Activated CD8-positive, alpha-beta memory T cell treated with anti-CD3 and anti-CD28 coated beads, Interleukin-2, amount 50 U/mL, for 1 hour (primary cell): ENCODE results near the gene VAPA.

Experiments
- DNase-seq: peaks from one replicate; pipeline ENCODE4 v3.0.0-alpha.2; 2020; ENCODE audit errors: extremely low read depth

Gene VAPA

DNA sequence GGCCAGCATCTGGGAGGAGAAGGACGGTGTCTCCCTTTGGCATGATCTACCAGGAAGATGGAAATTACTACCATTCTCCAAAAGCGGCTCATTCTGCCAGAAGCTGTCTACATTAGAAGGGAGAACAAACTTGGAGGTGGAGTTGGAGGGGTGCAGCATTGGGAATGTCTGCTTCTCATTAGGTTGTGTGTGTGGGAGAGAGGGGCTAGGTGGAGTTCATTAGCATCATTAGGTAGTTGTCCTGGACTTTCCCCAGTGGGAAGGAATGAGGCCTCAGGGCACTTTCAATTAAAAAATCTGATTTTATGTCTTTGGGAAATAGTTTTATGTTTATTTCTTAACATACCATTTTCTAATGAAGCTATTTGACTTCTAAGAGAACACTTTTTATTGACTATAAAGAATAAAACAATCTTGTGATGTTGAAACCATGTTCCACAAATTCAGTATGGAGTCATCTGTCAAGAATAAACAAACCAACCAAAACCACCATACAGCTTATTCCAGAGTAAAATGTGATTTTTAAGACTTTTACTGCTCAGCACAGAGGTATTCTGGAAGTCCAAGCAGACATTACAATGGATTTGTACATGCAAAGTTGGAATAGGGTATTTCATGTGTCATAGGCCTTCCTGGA lies 60.6 kb downstream of the VAPA start:
- no peak for DNase-seq

DNA sequence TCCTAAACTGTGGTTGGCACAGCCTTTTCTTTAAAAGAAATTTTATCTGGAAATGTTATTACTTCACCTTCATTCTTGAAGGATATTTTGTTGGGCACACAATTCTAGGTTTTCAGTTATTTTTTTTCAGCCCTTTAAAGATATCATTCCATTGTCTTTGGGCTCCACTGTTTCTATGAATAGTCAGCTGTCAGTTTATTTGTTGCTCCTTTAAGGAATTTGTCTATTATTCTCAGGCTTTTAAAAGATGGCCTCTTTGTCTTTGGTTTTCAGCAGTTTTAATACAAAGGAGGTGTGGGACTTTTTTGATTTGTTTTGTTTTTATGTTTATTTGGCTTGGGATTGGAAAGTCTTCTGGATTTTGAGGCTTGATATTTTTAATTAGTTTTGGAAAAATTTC lies 61.8 kb downstream of the VAPA start:
- DNase-seq = no peak

DNA sequence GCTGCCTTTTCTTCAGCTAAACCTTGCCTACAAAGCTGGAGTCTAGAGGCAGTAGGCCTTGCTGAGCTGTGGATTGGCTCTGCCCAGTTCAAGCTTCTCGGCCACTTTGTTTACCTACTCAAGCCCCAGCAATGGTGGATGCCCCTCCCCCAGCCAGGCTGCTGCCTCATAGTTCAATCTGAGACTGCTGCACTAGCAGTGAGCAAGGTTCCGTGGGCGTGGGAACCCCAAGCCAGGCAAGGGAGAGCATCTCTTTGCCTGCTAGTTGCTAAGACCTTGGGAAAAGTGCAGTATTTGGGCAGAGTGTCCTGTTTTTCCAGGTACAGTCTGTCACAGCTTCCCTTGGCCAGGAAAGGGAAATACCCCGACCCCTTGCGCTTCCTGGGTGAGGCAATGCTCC lies 68.9 kb downstream of the VAPA start:
- DNase-seq = no peak

DNA sequence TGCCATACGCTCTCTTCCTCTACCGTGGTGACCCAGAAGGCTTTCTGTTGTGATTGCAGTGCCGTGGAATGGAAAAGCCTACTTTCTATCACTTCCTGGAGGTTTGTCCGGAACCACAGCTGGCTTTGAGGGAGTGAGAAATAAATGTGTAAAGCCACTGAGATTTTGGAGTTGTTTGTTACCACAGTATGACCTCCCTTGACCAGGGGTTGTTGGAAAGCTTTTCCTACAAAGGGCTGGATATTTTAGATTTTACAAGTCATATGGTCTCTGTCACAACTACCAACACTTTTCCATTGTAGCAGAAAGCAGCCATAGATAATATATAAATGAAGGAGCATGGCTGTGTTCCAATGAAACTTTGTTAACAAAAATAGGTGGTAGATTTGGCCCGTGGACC lies 70.3 kb downstream of the VAPA start:
- DNase-seq = no peak

DNA sequence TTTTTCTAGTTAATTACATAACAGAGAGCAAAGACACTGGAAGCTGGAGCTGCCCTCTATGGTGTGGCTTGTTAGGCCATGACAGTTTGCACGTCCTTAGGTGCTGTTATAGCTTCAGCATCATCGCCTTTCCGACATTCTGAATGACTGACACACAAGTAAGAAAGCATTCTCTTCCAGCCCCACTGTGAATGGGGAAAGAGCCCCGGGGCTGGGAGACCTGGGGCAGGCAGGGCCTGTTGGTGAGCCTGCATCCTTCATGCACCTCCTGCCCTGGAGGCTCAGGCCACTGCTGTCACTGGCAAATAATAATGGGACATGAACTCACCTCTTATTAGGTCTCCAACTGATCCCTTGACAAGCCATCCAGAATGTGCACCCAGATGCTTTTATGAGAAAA lies 71.8 kb downstream of the VAPA start:
- DNase-seq = no peak

DNA sequence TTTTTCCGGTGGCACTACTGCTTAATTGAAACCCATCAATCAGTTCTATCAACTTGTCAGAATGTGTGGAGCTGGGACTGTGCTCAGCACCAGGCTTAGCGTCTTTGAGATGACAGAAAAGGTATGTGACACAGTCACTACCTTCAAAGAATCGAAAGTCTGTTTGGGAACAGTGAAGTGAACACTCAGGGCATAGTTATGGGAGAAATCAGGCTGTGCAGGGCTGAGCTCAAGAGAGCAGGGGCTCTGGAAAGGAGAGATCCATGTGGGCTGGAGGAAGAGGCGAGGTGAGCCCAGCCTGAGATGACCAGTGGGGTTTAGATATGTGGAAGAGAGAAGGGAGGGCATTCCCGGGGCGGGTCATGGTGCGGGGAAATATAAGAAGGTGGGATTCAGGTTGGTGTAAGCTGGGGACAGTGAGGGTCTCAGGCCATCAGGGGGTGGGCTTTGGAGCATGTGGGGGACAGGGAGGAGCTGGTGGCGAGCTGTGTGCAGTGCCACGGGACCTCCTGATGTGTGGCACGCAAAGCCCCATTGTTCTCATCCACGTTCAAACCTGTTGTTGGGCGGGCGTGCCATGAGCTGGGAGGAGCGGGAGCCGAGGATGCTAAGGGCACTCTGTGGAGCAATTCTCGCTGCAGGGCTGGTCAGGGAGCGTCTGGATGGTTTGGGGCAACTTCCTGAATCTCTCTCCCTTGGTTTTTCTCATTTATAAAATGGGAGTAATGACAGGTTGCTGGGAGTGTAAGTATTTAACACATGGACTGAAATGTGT lies 72.5 kb downstream of the VAPA start:
- no peak for DNase-seq

DNA sequence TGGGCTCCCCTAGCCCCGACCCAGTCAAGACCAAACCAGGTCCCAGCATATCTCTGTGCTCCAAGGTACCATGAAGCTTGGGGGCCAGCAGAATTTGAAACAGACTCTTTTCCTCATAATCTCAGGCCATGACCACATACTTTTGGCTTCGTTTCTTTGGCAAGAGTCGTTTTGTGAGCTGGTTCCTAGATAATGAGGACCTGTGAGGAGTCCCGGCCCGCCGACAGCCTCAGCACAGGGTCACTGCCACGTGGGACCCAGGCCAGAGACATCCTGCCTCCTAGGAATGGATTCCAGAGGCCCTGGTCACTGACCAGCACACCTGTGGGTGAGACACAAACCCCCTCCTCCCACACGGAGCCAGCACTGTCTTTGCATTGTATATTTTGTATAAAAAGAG lies 73.5 kb downstream of the VAPA start:
- DNase-seq = no peak

DNA sequence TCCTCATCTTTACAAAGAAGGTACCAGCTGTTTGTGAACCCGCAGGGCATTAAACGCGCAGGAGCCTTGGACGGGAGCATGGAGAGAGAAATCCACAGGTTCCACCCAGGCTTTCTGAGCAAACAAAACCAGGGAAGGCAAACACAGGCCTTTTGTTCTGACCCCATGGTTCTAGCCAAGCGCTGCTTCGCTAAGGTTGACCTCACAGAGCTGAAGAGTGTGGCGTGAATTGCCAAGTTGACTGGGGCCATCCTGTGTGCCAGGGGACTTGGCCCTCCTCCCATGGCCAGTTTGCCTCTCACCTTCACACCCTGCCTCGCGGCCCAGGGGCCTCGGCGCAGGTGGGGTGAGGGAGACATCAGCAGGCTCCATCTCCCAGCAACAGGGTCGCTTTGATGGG lies 74.1 kb downstream of the VAPA start:
- DNase-seq = no peak

DNA sequence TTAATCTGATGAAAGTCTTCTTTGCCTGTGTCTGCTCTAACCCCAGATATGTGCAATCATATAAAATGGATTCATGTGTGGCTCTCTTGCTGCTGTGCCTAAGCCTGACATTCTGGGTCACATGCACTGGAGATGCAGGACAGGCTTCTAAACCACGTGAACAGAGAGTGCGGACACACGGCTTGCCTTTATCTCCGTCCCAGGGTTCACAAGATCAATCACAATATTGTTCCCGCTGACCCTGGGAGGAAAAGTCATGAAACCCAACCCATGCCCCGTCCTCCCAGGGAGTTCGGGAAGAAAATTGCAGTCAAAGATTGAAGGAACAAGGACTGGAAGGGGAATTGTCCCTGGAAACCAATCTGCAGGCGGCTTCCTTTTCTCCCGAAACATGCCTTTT lies 74.8 kb downstream of the VAPA start:
- DNase-seq = no peak

DNA sequence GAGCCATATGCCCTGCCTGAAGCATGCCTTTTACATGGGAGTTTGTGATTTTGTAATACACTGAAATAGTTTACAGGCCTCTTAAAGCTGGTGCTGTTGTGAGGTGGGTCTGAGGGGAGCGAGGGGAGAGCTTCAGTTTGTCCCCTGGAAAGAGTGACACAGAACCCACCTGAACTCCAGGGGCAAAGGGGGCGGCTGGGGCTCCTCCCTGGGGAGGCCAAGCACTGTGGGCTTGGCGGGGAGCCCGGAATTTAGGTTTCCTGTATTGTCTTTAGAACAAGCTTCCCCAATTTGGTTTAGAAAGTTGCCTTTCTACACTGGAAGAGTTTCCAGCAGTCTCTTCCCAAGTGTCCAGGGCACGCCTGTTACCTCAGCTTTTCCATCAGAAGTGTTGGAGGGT lies 75.7 kb downstream of the VAPA start:
- DNase-seq = no peak

DNA sequence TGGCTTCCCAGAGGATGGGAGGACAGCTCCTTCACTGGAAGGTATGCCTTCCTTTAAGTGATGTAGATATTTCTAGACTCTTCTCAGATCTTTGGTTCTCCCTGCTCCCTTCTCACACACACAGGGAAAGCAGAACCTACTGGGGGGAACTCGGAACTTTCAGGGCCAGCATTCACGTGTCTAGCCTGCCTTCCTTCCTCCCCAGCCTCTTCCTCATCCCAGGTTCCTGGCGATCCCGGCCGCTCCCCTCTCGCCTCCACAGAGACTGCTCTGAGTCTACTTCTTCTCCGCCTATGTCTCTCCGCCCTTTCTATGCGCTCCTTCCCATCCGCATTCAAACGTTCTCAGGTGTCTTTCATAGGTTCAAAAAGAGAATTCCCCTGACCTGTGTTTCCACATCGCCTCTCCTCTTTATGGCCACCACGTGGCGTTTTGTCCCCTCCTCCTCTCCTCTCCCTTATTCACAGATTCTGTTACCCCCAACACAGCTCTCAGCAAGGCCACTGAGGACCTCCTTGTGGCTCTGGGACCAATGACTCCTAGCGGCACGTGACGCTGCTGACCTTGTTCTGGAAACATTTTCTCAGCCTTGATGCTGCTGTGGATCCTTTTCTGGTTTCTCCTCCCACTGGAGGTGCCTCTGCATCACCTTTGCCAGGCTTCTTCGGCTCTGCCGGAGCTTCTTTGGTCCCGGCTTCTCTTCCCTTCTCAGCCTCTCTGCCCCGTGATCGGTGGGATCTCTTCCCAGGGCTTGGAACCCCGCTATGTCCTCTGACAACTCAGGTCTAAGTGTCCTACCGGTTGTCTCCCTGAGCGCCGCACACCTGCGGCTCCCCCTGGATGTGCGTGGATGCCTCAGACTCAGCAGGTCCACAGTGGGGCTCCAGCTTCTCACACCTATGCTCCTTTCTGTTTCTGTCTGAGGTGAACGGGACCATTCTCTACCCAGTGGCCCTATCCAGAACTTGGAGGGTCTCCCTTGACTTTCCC lies 77.5 kb downstream of the VAPA start:
- DNase-seq = no peak

DNA sequence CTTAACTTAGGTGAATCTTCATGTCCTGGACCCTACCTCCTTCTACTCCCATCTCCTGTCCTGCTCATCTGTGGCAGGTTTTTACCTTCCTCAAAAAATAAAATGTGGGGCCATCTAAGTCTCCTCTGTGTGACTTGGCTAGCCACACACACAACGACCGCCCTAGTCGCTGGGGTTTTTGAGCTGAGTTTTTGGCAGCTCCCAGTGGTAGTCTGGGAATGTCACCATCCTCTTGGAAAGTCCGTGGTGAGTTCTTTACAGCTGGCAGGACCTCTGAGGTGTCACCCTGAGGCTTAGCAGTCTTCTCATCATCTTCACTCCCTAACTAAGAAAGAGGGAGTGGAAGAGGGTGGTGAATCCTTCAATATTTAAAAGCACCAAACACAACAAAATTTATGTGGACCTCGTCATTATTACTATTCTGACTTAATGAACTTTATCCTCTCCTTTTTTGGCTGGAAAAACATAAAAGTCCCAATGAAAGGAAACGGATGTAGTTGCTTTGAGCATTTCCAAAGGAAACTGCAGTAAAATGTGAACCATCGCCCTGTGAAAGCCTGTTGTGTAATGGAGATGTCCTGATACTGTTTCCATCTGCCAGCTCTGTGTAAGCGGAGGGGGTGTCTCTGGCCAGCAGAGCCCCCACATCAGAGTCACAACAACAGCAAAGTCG lies 78.6 kb downstream of the VAPA start:
- no peak for DNase-seq

DNA sequence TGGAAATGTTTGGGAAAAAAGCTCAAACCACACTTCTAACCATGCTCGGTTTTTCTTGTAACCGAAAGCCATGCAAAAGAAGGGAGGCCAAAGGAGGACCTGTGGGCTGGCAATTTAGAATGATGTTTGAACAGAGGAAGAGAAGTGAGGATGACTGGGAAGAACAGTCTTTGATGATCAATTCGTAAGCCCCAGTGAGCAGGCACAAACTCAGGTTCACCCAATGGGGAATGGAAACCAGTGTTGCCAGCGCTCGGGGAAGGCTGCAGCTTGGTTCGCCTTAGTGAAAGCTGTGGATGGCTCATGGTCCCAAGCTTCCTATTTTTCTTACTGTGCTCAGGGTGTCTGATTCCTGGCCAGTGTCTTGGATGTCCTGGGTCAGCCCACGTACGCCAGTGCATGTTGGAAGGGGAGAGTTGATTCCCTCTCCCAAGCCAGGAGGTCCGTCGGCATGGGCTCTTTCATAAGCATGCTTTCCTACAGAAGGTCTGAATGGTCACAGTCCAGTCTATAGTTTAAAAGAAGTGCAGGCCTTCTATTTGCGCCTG lies 79.2 kb downstream of the VAPA start:
- DNase-seq = no peak

DNA sequence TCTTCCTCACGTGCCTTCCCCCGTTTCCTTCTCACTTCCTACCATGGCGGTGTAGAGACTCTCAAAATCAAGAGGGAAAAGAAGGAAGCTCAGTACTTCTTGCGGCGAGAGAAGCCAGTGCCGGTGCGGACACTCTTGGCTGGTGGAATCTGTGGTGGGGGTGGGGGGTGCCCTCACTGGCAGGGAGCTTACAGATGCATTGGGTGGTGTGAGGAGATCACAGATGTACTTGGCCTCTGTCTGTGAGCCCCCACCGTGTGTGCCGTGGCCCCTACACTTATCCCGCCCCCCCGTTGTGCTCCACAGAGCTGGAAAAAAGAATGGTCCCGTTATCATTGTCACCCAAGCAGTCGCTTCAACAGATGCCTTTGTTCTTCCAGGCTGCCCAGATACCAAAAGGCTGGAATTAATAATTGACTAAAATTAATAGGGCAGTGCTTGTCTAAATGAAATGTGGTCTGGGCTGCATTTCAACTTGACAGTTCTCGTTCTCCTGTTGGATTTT lies 79.8 kb downstream of the VAPA start:
- DNase-seq = no peak

DNA sequence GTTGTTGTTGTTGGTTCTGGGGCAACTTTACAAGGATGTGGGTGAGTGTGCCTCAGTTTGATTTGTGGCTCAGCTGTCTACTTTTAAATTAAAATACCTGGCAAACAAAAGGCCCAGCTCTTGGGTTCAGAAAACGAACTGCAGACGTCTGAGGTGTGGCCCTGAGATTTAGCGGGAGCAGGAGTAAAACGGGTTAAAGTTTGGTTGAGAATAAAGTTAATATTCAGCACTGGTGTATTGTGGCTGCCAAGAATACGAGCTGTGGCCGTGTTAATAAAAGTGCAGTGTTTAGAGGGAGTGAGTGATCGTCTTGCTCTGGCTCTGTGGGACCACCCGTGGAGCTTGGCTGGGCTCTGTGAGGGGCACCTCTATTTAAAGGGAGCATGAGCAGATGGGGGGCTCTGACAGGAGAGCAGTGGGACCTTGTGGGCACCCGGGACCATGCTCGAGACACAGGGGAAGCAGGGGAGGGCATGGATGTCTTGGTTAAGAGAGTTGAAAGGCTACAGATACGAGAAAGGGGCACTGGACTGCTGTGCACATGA lies 80.3 kb downstream of the VAPA start:
- DNase-seq = no peak

DNA sequence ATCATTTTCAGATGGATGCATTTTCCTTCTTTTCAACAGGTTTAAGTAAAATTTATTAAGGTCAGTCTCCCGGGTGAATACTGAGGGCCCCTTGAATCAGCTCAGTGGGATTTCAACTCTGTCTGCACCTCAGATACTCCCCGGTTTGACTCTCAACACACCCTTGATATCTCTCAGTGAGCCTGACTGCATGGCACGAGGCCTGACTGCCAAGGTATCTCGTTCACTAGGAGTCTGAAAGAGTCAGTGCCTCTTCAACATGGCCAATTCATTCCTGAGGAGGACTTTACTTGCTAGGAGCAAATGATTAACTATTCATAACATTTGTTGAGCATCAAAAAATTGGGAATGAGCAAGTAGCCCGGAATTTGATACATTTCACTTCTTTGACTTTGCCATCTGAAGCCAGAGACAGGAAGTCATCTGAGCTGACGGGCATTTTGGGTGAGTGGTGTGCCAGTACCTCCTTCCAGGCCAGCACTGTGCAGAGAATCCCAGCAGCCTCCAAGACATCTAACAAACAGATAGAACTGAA lies 81.0 kb downstream of the VAPA start:
- no peak for DNase-seq

DNA sequence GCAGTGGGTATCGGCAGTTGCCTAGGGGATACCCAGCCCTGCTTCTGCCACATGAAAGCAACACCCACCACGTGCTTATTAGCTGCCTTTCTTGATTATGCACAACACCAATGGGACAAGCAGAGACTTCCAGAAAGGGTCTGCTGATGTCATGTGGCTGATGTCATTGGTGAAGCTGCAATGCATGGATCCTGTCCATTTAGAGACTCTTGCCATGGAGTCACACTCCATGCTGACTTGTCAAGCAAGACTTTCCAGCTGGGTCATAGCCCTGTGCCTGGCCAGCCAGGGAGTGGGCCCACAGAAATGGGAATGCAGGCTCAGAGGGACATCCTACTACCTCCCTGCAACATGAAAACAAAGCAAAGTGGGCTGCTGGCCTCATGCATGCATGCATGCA lies 81.8 kb downstream of the VAPA start:
- no peak for DNase-seq

DNA sequence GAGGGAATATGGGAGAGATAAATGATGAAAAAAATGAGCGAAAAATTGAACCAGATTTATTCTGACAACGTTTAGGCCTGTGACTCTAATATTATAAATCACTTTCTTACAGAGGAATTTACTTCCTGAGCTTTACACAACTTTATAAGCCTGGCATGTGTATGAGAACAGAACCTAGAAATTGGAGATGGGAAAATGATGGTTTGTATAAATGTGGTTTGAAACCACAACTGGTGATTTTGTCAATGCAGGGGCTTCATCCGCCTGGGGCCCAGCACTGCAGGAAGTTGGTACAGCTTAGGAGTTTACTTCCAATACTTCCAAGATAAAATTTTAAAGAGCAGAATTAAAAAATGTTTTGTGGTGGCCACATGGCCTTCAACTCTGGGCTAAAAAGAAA lies 82.3 kb downstream of the VAPA start:
- DNase-seq = no peak

DNA sequence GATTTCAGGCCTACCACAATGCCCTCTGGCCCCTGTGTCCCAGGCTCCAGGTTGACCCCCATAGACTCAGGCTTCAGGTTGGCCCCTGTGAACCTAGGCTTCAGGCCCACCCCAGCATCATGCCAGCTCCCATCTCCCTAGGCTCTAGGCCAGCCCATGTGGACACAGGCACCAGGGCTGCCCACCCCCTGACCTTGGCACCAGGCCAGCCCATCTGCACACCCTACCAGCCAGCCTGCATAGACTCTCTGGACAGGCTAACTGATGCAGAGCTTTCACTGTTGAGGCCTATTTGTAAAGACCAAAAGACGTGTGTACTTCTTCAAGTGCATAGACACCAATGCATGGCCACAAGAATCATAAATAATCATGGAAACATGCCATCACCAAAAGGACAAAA lies 83.9 kb downstream of the VAPA start:
- DNase-seq = no peak

DNA sequence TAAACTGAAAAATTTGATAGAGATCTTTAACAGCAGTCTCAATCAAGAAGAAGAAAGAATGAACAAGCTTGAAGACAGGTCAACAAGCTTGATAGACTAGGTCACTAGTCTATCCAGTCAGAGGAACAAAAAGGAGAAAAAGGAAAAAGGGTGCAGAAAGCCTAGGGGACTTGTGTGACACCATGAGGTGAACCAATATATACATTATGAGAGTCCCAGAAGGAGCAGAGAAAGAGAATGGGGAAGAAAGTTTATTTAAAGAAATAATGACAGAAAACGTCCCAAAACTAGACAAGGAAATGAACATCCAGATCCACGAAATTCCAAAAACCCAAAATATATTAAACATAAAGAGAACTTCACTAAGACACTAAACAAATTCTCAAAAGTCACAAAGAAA lies 84.5 kb downstream of the VAPA start:
- DNase-seq = no peak

DNA sequence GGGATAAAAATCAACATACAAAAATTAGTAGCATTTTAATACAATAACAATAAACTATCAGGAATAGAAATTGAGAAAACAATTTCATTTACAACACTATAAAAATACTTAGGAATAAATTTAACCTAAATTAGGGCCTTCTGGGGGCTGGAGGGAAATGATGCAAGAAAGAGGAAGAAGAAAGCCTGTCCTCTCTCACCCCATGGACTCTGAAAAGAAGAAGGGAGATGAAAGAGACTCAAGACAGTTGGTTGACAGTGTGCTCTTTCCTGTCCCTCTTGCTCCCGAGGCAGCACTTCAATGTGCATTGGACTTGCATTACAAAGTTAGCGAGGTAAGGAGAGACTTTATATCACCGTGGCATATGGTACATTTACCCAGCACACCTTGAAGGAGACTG lies 88.5 kb downstream of the VAPA start:
- no peak for DNase-seq
